Bronchial epithelial cell (primary cell): ENCODE data around the gene APLF. TPM values are rescaled to one million over a fixed set of nuclear protein-coding genes. Genes with fewer than 3 reads are reported as not detected.
A peak's percentile ranks its signal among the peaks of the same experiment; 100 is the strongest.
"Not testable (repeated sequence)": the region's sequence is repeated elsewhere in the genome, so short reads cannot be mapped to it uniquely, and the experiment has no call there.

Source experiments
- DNase-seq: peaks from one replicate; pipeline ENCODE4 v3.0.0-alpha.2; 2010; ENCODE audit warnings: low read depth
- FAIRE-seq: peaks from 2 replicates; lab custom pipeline; 2011; peaks lifted over from hg19 to GRCh38; lab: Jason Lieb, UNC
- H3K27me3 ChIP-seq: 2 replicates; pipeline ENCODE4 v1.5.1; 2011; ENCODE audit warnings: low read length; ENCODE audit not compliant: control insufficient read depth, insufficient read depth
- H3K36me3 ChIP-seq: 2 replicates; pipeline ENCODE4 v1.5.1; 2011; ENCODE audit warnings: low read length; ENCODE audit not compliant: control insufficient read depth, insufficient read depth
- H3K4me3 ChIP-seq: 2 replicates; pipeline ENCODE4 v1.5.1; 2011; ENCODE audit warnings: mild to moderate bottlenecking, low read depth, low read length, control low read depth
- CTCF ChIP-seq: IDR thresholded peaks from 2 replicates; pipeline ENCODE4 v1.5.1; 2011; ENCODE audit warnings: mild to moderate bottlenecking, moderate library complexity, low read length, control low read depth, inconsistent platforms; ENCODE audit not compliant: insufficient read depth, severe bottlenecking
- total RNA-seq: library from RNA; depleted of rRNA; stranded (reverse); fragments of >200 nt; gene quantifications from 2 replicates; pipeline ENCODE4 v1.2.1, GENCODE V29; 2014

APLF gene
- total RNA-seq, 1 donor from 2014 or later, result 4.2 TPM

GRCh38 chr2:68536000-68536399 lies 68.6 kb downstream of the APLF start:
- no peak for FAIRE-seq
- H3K27me3 ChIP-seq, result no peaks in the 10 kb centered on the region

GRCh38 chr2:68537011-68537410 lies 69.6 kb downstream of the APLF start:
- no peak for TF ChIP-seq CTCF
- Histone ChIP-seq H3K36me3 (no peaks in the 10 kb centered on the region), H3K4me3 (no peak overlapping the region), H3K27me3 (no peaks in the 10 kb centered on the region)
- DNase-seq, result no peak
- no peak for FAIRE-seq

More at GRCh38 chr2:68536000-68536399, 68.6 kb downstream of the APLF start:
- no peak overlapping the region for H3K4me3 ChIP-seq
- no peak for TF ChIP-seq CTCF
- H3K36me3 ChIP-seq, result no peaks in the 10 kb centered on the region
- no peak for DNase-seq

GRCh38 chr2:68537809-68538208 lies 70.4 kb downstream of the APLF start:
- DNase-seq, result no peak

GRCh38 chr2:68544811-68545210 lies 77.4 kb downstream of the APLF start:
- DNase-seq (no peak), FAIRE-seq (no peak)
- no peak for TF ChIP-seq CTCF
- H3K36me3 ChIP-seq, result no peaks in the 10 kb centered on the region
- no peaks in the 10 kb centered on the region for H3K27me3 ChIP-seq
- no peak overlapping the region for H3K4me3 ChIP-seq

More at GRCh38 chr2:68537809-68538208, 70.4 kb downstream of the APLF start:
- Histone ChIP-seq H3K36me3 (no peaks in the 10 kb centered on the region), H3K27me3 (no peaks in the 10 kb centered on the region), H3K4me3 (no peak overlapping the region)
- FAIRE-seq, result no peak
- no peak for TF ChIP-seq CTCF

- H3K36me3 ChIP-seq, result no peaks in the 10 kb centered on the region
- peak; percentile 69 for DNase-seq
- H3K27me3 ChIP-seq, result no peaks in the 10 kb centered on the region
- no peak for FAIRE-seq
- no peak overlapping the region for H3K4me3 ChIP-seq
- no peak for TF ChIP-seq CTCF
Observed at GRCh38 chr2:68548396-68548795, 81.0 kb downstream of the APLF start.

- FAIRE-seq (no peak), DNase-seq (no peak)
- Histone ChIP-seq H3K36me3 (no peaks in the 10 kb centered on the region), H3K4me3 (no peak overlapping the region), H3K27me3 (no peaks in the 10 kb centered on the region)
- no peak for TF ChIP-seq CTCF
Observed at GRCh38 chr2:68553098-68553497, 85.7 kb downstream of the APLF start.

GRCh38 chr2:68555425-68556206 lies 88.2 kb downstream of the APLF start:
- H3K27me3 ChIP-seq, FAIRE-seq, DNase-seq, H3K4me3 ChIP-seq, H3K36me3 ChIP-seq: not testable (repeated sequence)
